ENCODE results near the gene TMEM242.

The TMEM242 gene

DNA sequence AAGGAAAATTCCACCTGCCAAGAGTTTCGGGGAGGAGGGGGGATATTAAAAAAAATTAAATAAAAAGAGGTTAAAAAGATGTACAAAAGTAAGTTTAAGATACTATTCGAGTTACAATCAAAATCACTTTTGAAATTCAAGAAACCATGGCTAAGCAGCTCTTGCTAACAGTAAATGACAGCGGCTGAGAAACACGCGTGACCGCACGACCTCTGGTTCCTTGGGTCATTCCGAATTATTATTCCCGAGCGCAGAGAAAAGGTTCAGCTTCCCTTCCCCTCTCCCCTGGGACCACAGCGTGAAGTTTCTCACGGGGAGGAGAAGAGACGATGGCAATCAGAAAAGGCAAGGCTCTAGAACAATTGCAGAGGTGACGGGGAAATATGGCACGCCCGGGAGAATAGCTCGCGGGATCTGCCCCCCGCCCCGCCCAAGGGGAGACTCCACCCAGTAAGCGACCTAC, 496 bp downstream of the TMEM242 start:
- no peak overlapping the region for H2BK120ac ChIP-seq (ENCODE audit: low read depth, low read length)
- H3K4me1 ChIP-seq (ENCODE audit: control insufficient read depth, low read depth, low read length) = peaks cover 3% of the 10 kb centered on the region
- no peak overlapping the region for H2AK5ac ChIP-seq (ENCODE audit: low read length)
- H3K56ac ChIP-seq (ENCODE audit: low read length) = peak overlapping the region; percentile 74
- 100% methylated on average over 1 of the region's 21 CpGs for WGBS (ENCODE audit: extremely low coverage, insufficient coverage, low lambda C conversion rate)
- H4K5ac ChIP-seq (ENCODE audit: low read length) = no peak overlapping the region
- no peaks in the 10 kb centered on the region for H3K79me1 ChIP-seq (ENCODE audit: low read length)
- H2BK5ac ChIP-seq (ENCODE audit: low read length) = no peak overlapping the region
- H3K27me3 ChIP-seq (ENCODE audit: insufficient read depth, low read length, poor library complexity) = no peaks in the 10 kb centered on the region
- H3K27ac ChIP-seq (ENCODE audit: low read depth, low read length) = peak overlapping the region; percentile 9
- no peak overlapping the region for H3K23ac ChIP-seq (ENCODE audit: low read length)
- peak overlapping the region; percentile 54 for H3K4me2 ChIP-seq (ENCODE audit: low read length)
- no peak overlapping the region for H4K8ac ChIP-seq (ENCODE audit: low read depth, low read length)
- H3K4ac ChIP-seq (ENCODE audit: low read depth, low read length) = no peak overlapping the region
- no peak for DNase-seq
- H3K9ac ChIP-seq (ENCODE audit: low read length) = peak overlapping the region; percentile 70
- peak overlapping the region; percentile 77 for H3K4me3 ChIP-seq (ENCODE audit: low read length)
- H3K18ac ChIP-seq (ENCODE audit: low read length) = no peak overlapping the region
- H2BK15ac ChIP-seq (replicated peaks; ENCODE audit: low read depth) = no peak overlapping the region
- no peaks in the 10 kb centered on the region for H3K36me3 ChIP-seq (ENCODE audit: control insufficient read depth, insufficient read depth, low read length)
- peaks cover 2% of the 10 kb centered on the region for H3K79me2 ChIP-seq (ENCODE audit: control insufficient read depth, insufficient read depth, low read length)

GRCh38 chr6:157316871-157317814, 6.2 kb downstream of the TMEM242 start:
- H3K4me1 ChIP-seq (ENCODE audit: control insufficient read depth, low read depth, low read length) = no peaks in the 10 kb centered on the region
- H4K8ac ChIP-seq (ENCODE audit: low read depth, low read length) = no peak overlapping the region
- no peak overlapping the region for H2AK5ac ChIP-seq (ENCODE audit: low read length)
- WGBS (ENCODE audit: extremely low coverage, insufficient coverage, low lambda C conversion rate) = no CpG with 5 or more reads among the region's 6 CpGs
- H2BK15ac ChIP-seq (replicated peaks; ENCODE audit: low read depth) = no peak overlapping the region
- no peak overlapping the region for H3K4ac ChIP-seq (ENCODE audit: low read depth, low read length)
- H3K27ac ChIP-seq (ENCODE audit: low read depth, low read length) = no peak overlapping the region
- no peak overlapping the region for H2BK5ac ChIP-seq (ENCODE audit: low read length)
- H3K27me3 ChIP-seq (ENCODE audit: insufficient read depth, low read length, poor library complexity) = no peaks in the 10 kb centered on the region
- no peak overlapping the region for H2BK120ac ChIP-seq (ENCODE audit: low read depth, low read length)
- no peak overlapping the region for H3K4me2 ChIP-seq (ENCODE audit: low read length)
- no peaks in the 10 kb centered on the region for H3K79me1 ChIP-seq (ENCODE audit: low read length)
- H3K4me3 ChIP-seq (ENCODE audit: low read length) = no peak overlapping the region
- no peak for DNase-seq
- H3K79me2 ChIP-seq (ENCODE audit: control insufficient read depth, insufficient read depth, low read length) = no peaks in the 10 kb centered on the region
- no peak overlapping the region for H3K18ac ChIP-seq (ENCODE audit: low read length)
- no peak overlapping the region for H3K9ac ChIP-seq (ENCODE audit: low read length)
- no peak overlapping the region for H4K5ac ChIP-seq (ENCODE audit: low read length)
- no peak overlapping the region for H3K56ac ChIP-seq (ENCODE audit: low read length)
- H3K36me3 ChIP-seq (ENCODE audit: control insufficient read depth, insufficient read depth, low read length) = peaks cover 5% of the 10 kb centered on the region
- no peak overlapping the region for H3K23ac ChIP-seq (ENCODE audit: low read length)

DNA sequence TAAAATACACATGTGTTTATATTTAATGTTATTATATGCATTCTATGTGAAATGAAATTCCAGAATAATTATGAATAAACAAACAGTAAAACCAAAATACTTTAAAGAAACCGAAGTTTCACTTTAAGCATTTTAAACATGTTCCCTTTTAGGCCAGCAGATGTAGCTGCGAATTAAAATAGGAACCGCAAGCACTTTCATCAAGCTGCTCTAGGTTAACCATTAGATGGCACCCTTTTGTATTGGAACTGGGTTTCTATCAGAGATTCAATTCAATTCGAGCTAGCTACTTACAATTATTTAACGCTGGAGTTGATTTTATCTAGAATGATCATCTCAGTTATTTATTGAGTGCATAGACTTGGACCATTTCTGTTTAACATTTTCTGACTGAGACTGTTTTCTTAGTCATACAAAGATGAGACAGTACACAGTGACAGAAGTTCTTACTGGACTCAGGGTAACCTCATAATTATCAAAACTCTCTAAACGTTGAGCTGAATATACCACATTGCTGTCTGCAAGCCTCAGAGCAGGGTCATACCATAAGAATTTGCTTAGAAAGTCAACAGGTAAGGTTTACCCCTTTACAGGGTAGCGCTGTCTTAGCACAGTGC, 8.5 kb downstream of the TMEM242 start:
- WGBS (ENCODE audit: extremely low coverage, insufficient coverage, low lambda C conversion rate) = no CpG with 5 or more reads among the region's 7 CpGs
- H3K4me1 ChIP-seq (ENCODE audit: control insufficient read depth, low read depth, low read length) = no peaks in the 10 kb centered on the region

DNA sequence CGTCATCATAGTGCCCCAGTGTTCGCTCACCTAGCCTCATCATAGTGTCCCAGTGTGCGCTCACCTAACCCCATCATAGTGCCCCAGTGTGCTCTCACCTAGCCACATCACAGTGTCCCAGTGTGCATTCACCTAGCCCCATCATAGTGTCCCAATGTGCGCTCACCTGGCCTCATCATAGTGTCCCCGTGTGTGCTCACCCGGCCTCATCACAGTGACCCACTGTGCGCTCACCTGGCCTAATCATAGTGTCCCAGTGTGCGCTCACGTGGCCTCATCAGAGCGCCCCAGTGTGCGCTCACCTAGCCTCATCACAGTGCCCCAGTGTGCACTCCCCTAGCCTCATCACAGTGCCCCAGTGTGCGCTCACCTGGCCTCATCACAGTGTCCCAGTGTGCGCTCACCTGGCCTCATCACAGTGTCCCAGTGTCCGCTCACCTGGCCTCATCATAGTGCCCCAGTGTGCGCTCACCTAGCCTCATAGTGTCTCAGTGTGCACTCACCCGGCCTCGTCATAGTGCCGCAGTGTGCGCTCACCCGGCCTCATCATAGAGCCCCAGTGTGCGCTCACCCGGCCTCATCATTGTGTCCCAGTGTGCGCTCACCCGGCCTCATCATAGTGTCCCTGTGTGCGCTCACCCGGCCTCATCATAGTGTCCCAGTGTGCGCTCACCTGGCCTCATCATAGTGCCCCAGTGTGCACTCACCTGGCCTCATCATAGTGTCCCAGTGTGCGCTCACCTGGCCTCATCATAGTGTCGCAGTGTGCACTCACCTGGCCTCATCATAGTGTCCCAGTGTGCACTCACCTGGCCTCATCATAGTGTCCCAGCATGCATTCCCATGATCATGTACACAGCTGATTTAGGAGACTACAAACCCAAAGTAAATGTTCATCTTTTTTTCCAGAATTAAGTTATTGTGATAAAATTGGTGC, 9.5 kb downstream of the TMEM242 start:
- H3K36me3 ChIP-seq (ENCODE audit: control insufficient read depth, insufficient read depth, low read length) = peaks cover 5% of the 10 kb centered on the region
- H3K18ac ChIP-seq (ENCODE audit: low read length) = no peak overlapping the region
- H4K8ac ChIP-seq (ENCODE audit: low read depth, low read length) = no peak overlapping the region
- H3K4me2 ChIP-seq (ENCODE audit: low read length) = no peak overlapping the region
- H3K79me2 ChIP-seq (ENCODE audit: control insufficient read depth, insufficient read depth, low read length) = no peaks in the 10 kb centered on the region
- no peak overlapping the region for H2AK5ac ChIP-seq (ENCODE audit: low read length)
- no peak overlapping the region for H3K4me3 ChIP-seq (ENCODE audit: low read length)
- no peak overlapping the region for H3K56ac ChIP-seq (ENCODE audit: low read length)
- H3K9ac ChIP-seq (ENCODE audit: low read length) = no peak overlapping the region
- H3K4me1 ChIP-seq (ENCODE audit: control insufficient read depth, low read depth, low read length) = no peaks in the 10 kb centered on the region
- WGBS (ENCODE audit: extremely low coverage, insufficient coverage, low lambda C conversion rate) = no CpG with 5 or more reads among the region's 29 CpGs
- no peak overlapping the region for H4K5ac ChIP-seq (ENCODE audit: low read length)
- DNase-seq = no peak
- H3K79me1 ChIP-seq (ENCODE audit: low read length) = no peaks in the 10 kb centered on the region
- no peak overlapping the region for H3K27ac ChIP-seq (ENCODE audit: low read depth, low read length)
- H2BK15ac ChIP-seq (replicated peaks; ENCODE audit: low read depth) = no peak overlapping the region
- no peak overlapping the region for H3K23ac ChIP-seq (ENCODE audit: low read length)
- H3K27me3 ChIP-seq (ENCODE audit: insufficient read depth, low read length, poor library complexity) = no peaks in the 10 kb centered on the region
- no peak overlapping the region for H2BK120ac ChIP-seq (ENCODE audit: low read depth, low read length)
- no peak overlapping the region for H2BK5ac ChIP-seq (ENCODE audit: low read length)
- no peak overlapping the region for H3K4ac ChIP-seq (ENCODE audit: low read depth, low read length)

More for the DNA sequence above, 8.5 kb downstream of the TMEM242 start:
- H3K79me1 ChIP-seq (ENCODE audit: low read length) = no peaks in the 10 kb centered on the region
- no peak overlapping the region for H3K27ac ChIP-seq (ENCODE audit: low read depth, low read length)
- H3K9ac ChIP-seq (ENCODE audit: low read length) = no peak overlapping the region
- no peak overlapping the region for H4K8ac ChIP-seq (ENCODE audit: low read depth, low read length)
- H3K79me2 ChIP-seq (ENCODE audit: control insufficient read depth, insufficient read depth, low read length) = no peaks in the 10 kb centered on the region
- no peak overlapping the region for H2AK5ac ChIP-seq (ENCODE audit: low read length)
- no peak overlapping the region for H3K18ac ChIP-seq (ENCODE audit: low read length)
- no peak overlapping the region for H3K23ac ChIP-seq (ENCODE audit: low read length)
- H3K56ac ChIP-seq (ENCODE audit: low read length) = no peak overlapping the region
- H3K4me2 ChIP-seq (ENCODE audit: low read length) = no peak overlapping the region
- peaks cover 5% of the 10 kb centered on the region for H3K36me3 ChIP-seq (ENCODE audit: control insufficient read depth, insufficient read depth, low read length)
- no peak overlapping the region for H3K4me3 ChIP-seq (ENCODE audit: low read length)
- no peak overlapping the region for H3K4ac ChIP-seq (ENCODE audit: low read depth, low read length)
- no peaks in the 10 kb centered on the region for H3K27me3 ChIP-seq (ENCODE audit: insufficient read depth, low read length, poor library complexity)
- H2BK5ac ChIP-seq (ENCODE audit: low read length) = no peak overlapping the region
- peak; percentile 78 for DNase-seq
- H2BK15ac ChIP-seq (replicated peaks; ENCODE audit: low read depth) = no peak overlapping the region
- H2BK120ac ChIP-seq (ENCODE audit: low read depth, low read length) = no peak overlapping the region
- no peak overlapping the region for H4K5ac ChIP-seq (ENCODE audit: low read length)

- no peak overlapping the region for H3K56ac ChIP-seq (ENCODE audit: low read length)
- DNase-seq = no peak
- H3K79me2 ChIP-seq (ENCODE audit: control insufficient read depth, insufficient read depth, low read length) = no peaks in the 10 kb centered on the region
- H2AK5ac ChIP-seq (ENCODE audit: low read length) = no peak overlapping the region
- H3K27me3 ChIP-seq (ENCODE audit: insufficient read depth, low read length, poor library complexity) = no peaks in the 10 kb centered on the region
- H3K27ac ChIP-seq (ENCODE audit: low read depth, low read length) = no peak overlapping the region
- no peaks in the 10 kb centered on the region for H3K79me1 ChIP-seq (ENCODE audit: low read length)
- H4K8ac ChIP-seq (ENCODE audit: low read depth, low read length) = no peak overlapping the region
- no peaks in the 10 kb centered on the region for H3K4me1 ChIP-seq (ENCODE audit: control insufficient read depth, low read depth, low read length)
- H4K5ac ChIP-seq (ENCODE audit: low read length) = no peak overlapping the region
- H3K9ac ChIP-seq (ENCODE audit: low read length) = no peak overlapping the region
- no peak overlapping the region for H2BK5ac ChIP-seq (ENCODE audit: low read length)
- no peak overlapping the region for H3K18ac ChIP-seq (ENCODE audit: low read length)
- H3K4ac ChIP-seq (ENCODE audit: low read depth, low read length) = no peak overlapping the region
- no peak overlapping the region for H2BK15ac ChIP-seq (replicated peaks; ENCODE audit: low read depth)
- no peak overlapping the region for H3K23ac ChIP-seq (ENCODE audit: low read length)
- no peak overlapping the region for H2BK120ac ChIP-seq (ENCODE audit: low read depth, low read length)
- no peak overlapping the region for H3K4me3 ChIP-seq (ENCODE audit: low read length)
- no CpG with 5 or more reads among the region's 9 CpGs for WGBS (ENCODE audit: extremely low coverage, insufficient coverage, low lambda C conversion rate)
- no peak overlapping the region for H3K4me2 ChIP-seq (ENCODE audit: low read length)
- peaks cover 5% of the 10 kb centered on the region for H3K36me3 ChIP-seq (ENCODE audit: control insufficient read depth, insufficient read depth, low read length)
Measured at GRCh38 chr6:157312757-157313156, 10.6 kb downstream of the TMEM242 start.
